B cell (primary cell): ENCODE data around the gene ZNF23. TPM values are rescaled to one million over a fixed set of nuclear protein-coding genes. Genes with fewer than 3 reads are reported as not detected.

Experiments used
- ATAC-seq: fragments of 200-7000 bp; cut with Tn5 transposase; one replicate; pipeline ENCODE4 v1.10.0; 2021; ENCODE audit warnings: low read depth, mild to moderate bottlenecking, moderate number of reproducible peaks, moderate library complexity
- CTCF ChIA-PET: fragments of 350-600 bp; sonication (Branson Sonifier 250); formaldehyde crosslinking; loops from one replicate; lab custom pipeline; 2021; ENCODE audit warnings: antibody characterized with exemption, inconsistent platforms; lab: Charles Lee
- POLR2A ChIA-PET: fragments of 350-600 bp; sonication (Branson Sonifier 250); formaldehyde crosslinking; loops from one replicate; lab custom pipeline; 2021; ENCODE audit warnings: antibody characterized with exemption; lab: Charles Lee
- DNase-seq: peaks from one replicate; pipeline ENCODE4 v3.0.0; 2013
- H2AFZ ChIP-seq: 2 replicates; pipeline ENCODE4 v1.6.1; 2012; ENCODE audit warnings: mild to moderate bottlenecking, low read depth, low read length; ENCODE audit not compliant: insufficient read depth, poor library complexity, severe bottlenecking
- H3K27ac ChIP-seq, 2 donors: 1 replicate in 1 of 2; 2 replicates in 1 of 2; pipeline ENCODE4 v1.5.1; 2012 to 2013; ENCODE audit warnings: low read length in 2 of 2, mild to moderate bottlenecking in 2 of 2, moderate library complexity in 1 of 2
- H3K27me3 ChIP-seq, 4 experiments: fragments of 200-600 bp in 1 of 4; sonication (generic) in 1 of 4; replicated peaks in 1 of 4; 1 replicate in 2 of 4; 2 replicates in 2 of 4; pipeline versions ENCODE4 v1.6.1 to v1.7.0; 2013 to 2016; ENCODE audit warnings: low read length in 3 of 4, mild to moderate bottlenecking in 2 of 4, mixed read lengths in 1 of 4, moderate library complexity in 1 of 4; ENCODE audit not compliant: insufficient read depth in 4 of 4, control insufficient read depth in 3 of 4; ENCODE audit errors: control extremely low read depth in 1 of 4
- H3K36me3 ChIP-seq, 2 experiments: replicated peaks in 1 of 2; 1 replicate in 1 of 2; 2 replicates in 1 of 2; pipeline versions ENCODE4 v1.6.1 to v1.7.1; 2013; ENCODE audit warnings: low read length in 1 of 2; ENCODE audit not compliant: insufficient read depth in 2 of 2, control insufficient read depth in 1 of 2; ENCODE audit errors: control extremely low read depth in 1 of 2, extremely low read depth in 1 of 2
- H3K4me1 ChIP-seq, 2 donors: fragments of 200-600 bp in 1 of 2; sonication (generic) in 1 of 2; 1 replicate in 1 of 2; 2 replicates in 1 of 2; pipeline versions ENCODE4 v1.5.1 to v1.6.1; 2013 to 2017; ENCODE audit warnings: low read length in 2 of 2; ENCODE audit not compliant: control insufficient read depth in 2 of 2, insufficient read depth in 2 of 2
- H3K4me2 ChIP-seq: replicated peaks from 2 replicates; pipeline ENCODE3; 2012; ENCODE audit warnings: mild to moderate bottlenecking, low read depth, low read length; ENCODE audit not compliant: poor library complexity, severe bottlenecking
- H3K4me3 ChIP-seq, 5 experiments: fragments of 200-600 bp in 1 of 5; sonication (generic) in 1 of 5; 1 replicate in 3 of 5; 2 replicates in 2 of 5; pipeline versions ENCODE4 v1.5.1 to v1.7.0; 2011 to 2016; ENCODE audit warnings: low read length in 4 of 5, mild to moderate bottlenecking in 4 of 5, low read depth in 2 of 5, control low read depth in 1 of 5, moderate library complexity in 1 of 5; ENCODE audit not compliant: insufficient read depth in 1 of 5; ENCODE audit errors: control extremely low read depth in 1 of 5, extremely low read depth in 1 of 5
- H3K79me2 ChIP-seq: fragments of 200-600 bp; sonication (generic); one replicate; pipeline ENCODE4 v1.6.0; 2016; ENCODE audit warnings: low read length; ENCODE audit not compliant: control insufficient read depth, insufficient read depth
- H3K9ac ChIP-seq: fragments of 200-600 bp; sonication (generic); 2 replicates; pipeline ENCODE4 v1.6.1; 2017; ENCODE audit warnings: mild to moderate bottlenecking, low read length, moderate library complexity
- H3K9me3 ChIP-seq, 3 donors: one replicate each; pipeline versions ENCODE4 v1.6.1 to v1.7.1; 2013; ENCODE audit warnings: low read length in 2 of 3; ENCODE audit not compliant: control insufficient read depth in 2 of 3, insufficient read depth in 1 of 3; ENCODE audit errors: control extremely low read depth in 1 of 3
- H4K20me1 ChIP-seq: 2 replicates; pipeline ENCODE4 v1.6.0; 2012; ENCODE audit warnings: mild to moderate bottlenecking, low read length; ENCODE audit not compliant: insufficient read depth, control insufficient read depth, poor library complexity, severe bottlenecking
- H3K27ac Mint-ChIP-seq: one replicate; pipeline ENCODE4 v1.8.0; 2021; ENCODE audit warnings: mixed read lengths
- H3K27me3 Mint-ChIP-seq: one replicate; pipeline ENCODE4 v1.8.0; 2021; ENCODE audit warnings: mixed read lengths
- H3K4me1 Mint-ChIP-seq: one replicate; pipeline ENCODE4 v1.8.0; 2021; ENCODE audit warnings: mixed read lengths
- H3K4me3 Mint-ChIP-seq: one replicate; pipeline ENCODE4 v1.8.0; 2021; ENCODE audit warnings: mixed read lengths
- H3K9me3 Mint-ChIP-seq: one replicate; pipeline ENCODE4 v1.8.0; 2022; ENCODE audit warnings: mixed read lengths; ENCODE audit not compliant: insufficient read depth
- CTCF ChIP-seq: fragments of 200-600 bp; IDR thresholded peaks from one replicate; pipeline ENCODE4 v1.8.0; 2022; ENCODE audit warnings: antibody characterized with exemption, mild to moderate bottlenecking
- EZH2 ChIP-seq: IDR thresholded peaks from 2 replicates; pipeline ENCODE4 v1.6.1; 2012; ENCODE audit warnings: borderline replicate concordance, low read depth, mild to moderate bottlenecking, moderate library complexity, low read length; ENCODE audit not compliant: insufficient read depth, poor library complexity, severe bottlenecking
- WGBS: methylation state at CpG from one replicate; pipeline ENCODE4 v1.1.5; 2013; ENCODE audit warnings: missing lambda C conversion rate; ENCODE audit not compliant: insufficient coverage; 5-methylcytosine and 5-hydroxymethylcytosine counted together
- intact Hi-C: fragments of 100-400 bp; cut with micrococcal nuclease; formaldehyde crosslinking; loops from one replicate; pipeline ENCODE4 v1.10.0; 2022
- polyA plus RNA-seq: library from polyadenylated mRNA; depleted of rRNA; stranded (reverse); fragments of >200 nt; gene quantifications from 2 replicates; pipeline ENCODE4 v1.2.3, GENCODE V29; 2012
- total RNA-seq, 2 donors: library from RNA; stranded (reverse); fragments of 120-200 nt in 1 of 2; gene quantifications; 1 replicate in 1 of 2; 2 replicates in 1 of 2; pipeline versions ENCODE4 v1.2.3 to v1.2.4, GENCODE V29; 2013 to 2022

The ZNF23 gene
- total and polyA plus RNA-seq, 2 donors (not counting 1 experiment from before 2014, with no cell fraction given) = 8.4 to 15.0 TPM

GRCh38 chr16:71402007-71402406, 60.0 kb downstream of the ZNF23 start:
- TF ChIP-seq CTCF (no peak), EZH2 (no peak)
- Histone ChIP-seq H3K36me3 (no peaks in the 10 kb centered on the region), H3K79me2 (no peaks in the 10 kb centered on the region), H3K27ac (no peak overlapping the region), H3K4me1 (no peaks in the 10 kb centered on the region), H3K27me3 (peaks cover 0 to 7% (median 0%) of the 10 kb centered on the region in 4 experiments), H3K4me2 (no peak overlapping the region), H4K20me1 (no peaks in the 10 kb centered on the region), H3K9me3 (peaks cover 0 to 19% (median 0%) of the 10 kb centered on the region in 3 donors), H3K4me3 (no peak overlapping the region), H3K9ac (no peak overlapping the region), H2AFZ (no peak overlapping the region)
- WGBS = 63% methylated on average over 3 of the region's 6 CpGs
- no peak for ATAC-seq
- intact Hi-C loops = no loop called here
- ChIA-PET CTCF (no interaction called here), POLR2A (no interaction called here)
- peaks cover 6% of the 10 kb centered on the region for H3K9me3 Mint-ChIP-seq
- no peak overlapping the region for H3K4me3 Mint-ChIP-seq
- H3K27me3 Mint-ChIP-seq = peaks cover 47% of the 10 kb centered on the region
- H3K27ac Mint-ChIP-seq = no peak overlapping the region
- DNase-seq = no peak
- no peaks in the 10 kb centered on the region for H3K4me1 Mint-ChIP-seq

GRCh38 chr16:71399801-71400563, 62.1 kb downstream of the ZNF23 start:
- ChIA-PET CTCF (interaction anchor here (0.6 kb wide), 1 partner anchor 211 kb away, joined by 3 read pairs; no protein-coding TSS in a partner anchor), POLR2A (no interaction called here)
- no peaks in the 10 kb centered on the region for H3K4me1 Mint-ChIP-seq
- H3K9me3 Mint-ChIP-seq = peaks cover 6% of the 10 kb centered on the region
- TF ChIP-seq EZH2 (no peak), CTCF (no peak)
- Histone ChIP-seq H3K27me3 (peaks cover 0 to 4% (median 0%) of the 10 kb centered on the region in 4 experiments), H3K9ac (no peak overlapping the region), H3K79me2 (no peaks in the 10 kb centered on the region), H3K36me3 (no peaks in the 10 kb centered on the region), H3K9me3 (peaks cover 0 to 14% (median 0%) of the 10 kb centered on the region in 3 donors), H3K4me3 (no peak overlapping the region), H3K4me1 (no peaks in the 10 kb centered on the region), H2AFZ (no peak overlapping the region), H3K4me2 (no peak overlapping the region), H3K27ac (no peak overlapping the region), H4K20me1 (no peaks in the 10 kb centered on the region)
- ATAC-seq (no peak), DNase-seq (no peak)
- H3K27ac Mint-ChIP-seq = no peak overlapping the region
- no CpG with 5 or more reads among the region's 11 CpGs for WGBS
- peaks cover 49% of the 10 kb centered on the region for H3K27me3 Mint-ChIP-seq
- intact Hi-C loops = no loop called here
- no peak overlapping the region for H3K4me3 Mint-ChIP-seq
